HL-60 (cell line): Measurements from ENCODE around the gene KANSL3.

Source experiments
- CTCF ChIP-seq: IDR thresholded peaks from one replicate; pipeline ENCODE4 v1.5.1; 2011; ENCODE audit warnings: low read length, control low read depth, inconsistent platforms; ENCODE audit not compliant: insufficient read depth
- POLR2AphosphoS5 ChIP-seq: IDR thresholded peaks from 2 replicates; pipeline ENCODE4 v1.6.1; 2012; ENCODE audit warnings: low read depth

GRCh38 chr2:96680561-96681141, 42.5 kb upstream of the KANSL3 start:
- no peak for TF ChIP-seq POLR2AphosphoS5
- TF ChIP-seq CTCF, result no peak
